Naive thymus-derived CD4-positive, alpha-beta T cell (primary cell): ENCODE measurements around the gene NRBP1. TPM values are rescaled to one million over a fixed set of nuclear protein-coding genes. Genes with fewer than 3 reads are reported as not detected.
A peak's percentile ranks its signal among the peaks of the same experiment; 100 is the strongest.

Source experiments
- ATAC-seq: fragments of 150-1000 bp; cut with Tn5 transposase; 2 replicates; pipeline ENCODE4 v1.10.0; 2021; ENCODE audit warnings: mild to moderate bottlenecking, moderate library complexity
- CTCF ChIA-PET: fragments of 350-600 bp; sonication (Branson Sonifier 250); formaldehyde crosslinking; loops from one replicate; lab custom pipeline; 2021; ENCODE audit warnings: antibody characterized with exemption; lab: Charles Lee
- POLR2A ChIA-PET: fragments of 350-600 bp; sonication (Branson Sonifier 250); formaldehyde crosslinking; loops from one replicate; lab custom pipeline; 2021; ENCODE audit warnings: antibody characterized with exemption, inconsistent platforms; lab: Charles Lee
- DNase-seq, 9 donors: peaks; one replicate each; pipeline versions ENCODE4 v3.0.0 to v3.0.0-alpha.2; 2020 to 2022; ENCODE audit warnings: mixed read lengths in 1 of 9
- H3K27ac ChIP-seq: one replicate; pipeline ENCODE4 v1.7.0; 2013; ENCODE audit warnings: mild to moderate bottlenecking, low read depth, low read length, moderate library complexity
- H3K27me3 ChIP-seq, 2 donors: one replicate each; pipeline ENCODE4 v1.7.0; 2013; ENCODE audit warnings: low read length in 2 of 2, mild to moderate bottlenecking in 2 of 2, moderate library complexity in 2 of 2; ENCODE audit not compliant: control insufficient read depth in 2 of 2, insufficient read depth in 2 of 2
- H3K36me3 ChIP-seq, 3 experiments: 1 replicate in 2 of 3; 2 replicates in 1 of 3; pipeline ENCODE4 v1.7.0; 2013; ENCODE audit warnings: low read length in 3 of 3, mild to moderate bottlenecking in 3 of 3, moderate library complexity in 1 of 3; ENCODE audit not compliant: insufficient read depth in 3 of 3, control insufficient read depth in 2 of 3
- H3K4me1 ChIP-seq, 2 donors: one replicate each; pipeline ENCODE4 v1.7.0; 2013; ENCODE audit warnings: low read length in 2 of 2, mild to moderate bottlenecking in 2 of 2, moderate library complexity in 1 of 2; ENCODE audit not compliant: control insufficient read depth in 2 of 2, insufficient read depth in 2 of 2
- H3K4me3 ChIP-seq: 2 replicates; pipeline ENCODE4 v1.7.0; 2013; ENCODE audit warnings: mild to moderate bottlenecking, low read length
- H3K9me3 ChIP-seq, 3 experiments: 1 replicate in 2 of 3; 2 replicates in 1 of 3; pipeline ENCODE4 v1.7.0; 2013; ENCODE audit warnings: low read length in 3 of 3; ENCODE audit not compliant: control insufficient read depth in 2 of 3
- H3K27ac Mint-ChIP-seq, 9 donors: one replicate each; pipeline ENCODE4 v1.8.0; 2020 to 2022; ENCODE audit warnings: mixed read lengths in 9 of 9, mild to moderate bottlenecking in 8 of 9, moderate library complexity in 5 of 9, inconsistent platforms in 2 of 9
- H3K27me3 Mint-ChIP-seq, 5 donors: one replicate each; pipeline ENCODE4 v1.8.0; 2021 to 2022; ENCODE audit warnings: mixed read lengths in 5 of 5, mild to moderate bottlenecking in 1 of 5
- H3K36me3 Mint-ChIP-seq, 5 donors: one replicate each; pipeline ENCODE4 v1.8.0; 2020 to 2022; ENCODE audit warnings: mixed read lengths in 5 of 5, mild to moderate bottlenecking in 3 of 5, inconsistent platforms in 1 of 5
- H3K4me1 Mint-ChIP-seq, 7 donors: one replicate each; pipeline ENCODE4 v1.8.0; 2020 to 2022; ENCODE audit warnings: mixed read lengths in 7 of 7, mild to moderate bottlenecking in 3 of 7, inconsistent platforms in 1 of 7
- H3K4me3 Mint-ChIP-seq, 10 donors: one replicate each; pipeline ENCODE4 v1.8.0; 2020 to 2022; ENCODE audit warnings: mild to moderate bottlenecking in 10 of 10, mixed read lengths in 10 of 10, moderate library complexity in 6 of 10, inconsistent platforms in 2 of 10
- H3K9me3 Mint-ChIP-seq, 11 donors: one replicate each; pipeline ENCODE4 v1.8.0; 2020 to 2022; ENCODE audit warnings: mixed read lengths in 11 of 11, mild to moderate bottlenecking in 4 of 11, inconsistent platforms in 1 of 11, moderate library complexity in 1 of 11
- intact Hi-C, 2 donors: fragments of 100-400 bp; cut with micrococcal nuclease; formaldehyde crosslinking; loops; one replicate each; pipeline ENCODE4 v1.15.1; 2023
- polyA plus RNA-seq, 2 donors: library from polyadenylated mRNA; unstranded; fragments of 300-500 nt; fragmentation: Illumina TruSeq; gene quantifications; one replicate each; pipeline ENCODE4 v1.2.3, GENCODE V29; 2021
- total RNA-seq, 6 experiments: library from RNA in 5 of 6; stranded (reverse) in 5 of 6; gene quantifications; 1 replicate in 5 of 6; 2 replicates in 1 of 6; pipeline ENCODE4 v1.2.3 and lab custom pipeline; 2021 to 2026

Gene NRBP1
- total and polyA plus RNA-seq, 7 experiments from 2014 or later: 70.0 to 181 (median 121) TPM

DNA sequence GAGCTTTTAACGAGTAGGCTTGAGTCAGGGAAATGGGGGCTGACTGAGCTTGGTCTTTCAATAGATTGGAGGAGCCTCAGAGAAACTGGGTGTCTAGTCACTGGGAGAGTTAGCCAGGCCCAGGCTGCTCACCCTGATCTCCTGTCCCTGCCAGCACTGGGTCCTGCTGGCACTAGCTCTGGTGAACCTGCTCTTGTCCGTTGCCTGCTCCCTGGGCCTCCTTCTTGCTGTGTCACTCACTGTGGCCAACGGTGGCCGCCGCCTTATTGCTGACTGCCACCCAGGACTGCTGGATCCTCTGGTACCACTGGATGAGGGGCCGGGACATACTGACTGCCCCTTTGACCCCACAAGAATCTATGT is 14.5 kb downstream of the NRBP1 start:
- DNase-seq (no peak), ATAC-seq (peak; percentile 22)
- peaks cover 0 to 16% (median 7%) of the 10 kb centered on the region in 7 donors for H3K4me1 Mint-ChIP-seq
- ChIA-PET POLR2A (interaction anchor here (0.8 to 1.2 kb wide), 2 partner anchors 10 to 13 kb away, joined by 4 read pairs; no protein-coding TSS in a partner anchor), CTCF (no interaction called here)
- peaks cover 17 to 49% (median 35%) of the 10 kb centered on the region in 5 donors for H3K36me3 Mint-ChIP-seq
- no peaks in the 10 kb centered on the region for H3K27me3 Mint-ChIP-seq
- peak overlapping the region; percentile 55 for H3K27ac ChIP-seq
- H3K4me3 Mint-ChIP-seq: peak overlapping the region in 6 of 10 donors; percentile 7 to 51 (median 28)
- H3K27me3 ChIP-seq: no peaks in the 10 kb centered on the region
- intact Hi-C loops: no loop called here
- no peaks in the 10 kb centered on the region for H3K9me3 Mint-ChIP-seq
- no peak overlapping the region for H3K4me3 ChIP-seq
- no peaks in the 10 kb centered on the region for H3K4me1 ChIP-seq
- no peaks in the 10 kb centered on the region for H3K9me3 ChIP-seq
- H3K36me3 ChIP-seq: peaks cover 23 to 62% (median 24%) of the 10 kb centered on the region in 3 experiments
- H3K27ac Mint-ChIP-seq: peak overlapping the region in 7 of 9 donors; percentile 40 to 86 (median 70)

DNA sequence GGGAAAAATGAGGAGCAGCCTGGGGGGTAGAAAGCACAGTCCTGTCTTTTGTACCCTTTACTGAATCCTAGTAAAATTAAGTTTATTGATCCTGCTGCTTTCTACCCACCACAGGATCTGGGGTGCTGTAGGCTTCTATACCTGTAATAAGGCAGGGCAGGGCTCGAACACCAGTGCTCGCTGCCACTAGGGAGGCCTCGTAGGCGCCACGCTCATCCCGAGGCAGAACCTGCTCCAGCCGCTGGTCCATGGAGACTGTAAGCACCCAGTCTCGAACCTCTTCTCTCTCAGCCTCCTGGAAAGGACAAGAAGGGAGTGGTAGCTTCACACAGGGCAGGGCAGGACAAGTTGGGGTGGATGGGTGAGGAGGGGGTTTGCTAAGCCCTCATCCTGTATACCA is 16.7 kb downstream of the NRBP1 start:
- H3K4me1 Mint-ChIP-seq: peaks cover 0 to 15% (median 7%) of the 10 kb centered on the region in 7 donors
- H3K36me3 Mint-ChIP-seq: peaks cover 12 to 49% (median 23%) of the 10 kb centered on the region in 5 donors
- no peak overlapping the region for H3K27ac ChIP-seq
- CTCF ChIA-PET: no interaction called here
- H3K27me3 Mint-ChIP-seq: no peaks in the 10 kb centered on the region
- H3K36me3 ChIP-seq: peaks cover 12 to 56% (median 14%) of the 10 kb centered on the region in 3 experiments
- no peak overlapping the region for H3K4me3 Mint-ChIP-seq
- no peaks in the 10 kb centered on the region for H3K27me3 ChIP-seq
- POLR2A ChIA-PET: interaction anchor here (1.2 kb wide), 1 partner anchor 17 kb away, joined by 4 read pairs; the partner anchor contains the start of gene NRBP1
- H3K27ac Mint-ChIP-seq: peak overlapping the region in 6 of 9 donors; percentile 8 to 86 (median 53)
- intact Hi-C loops: no loop called here
- no peak overlapping the region for H3K4me3 ChIP-seq
- H3K9me3 ChIP-seq: no peaks in the 10 kb centered on the region
- H3K9me3 Mint-ChIP-seq: no peaks in the 10 kb centered on the region
- ATAC-seq: no peak
- no peak for DNase-seq
- no peaks in the 10 kb centered on the region for H3K4me1 ChIP-seq

DNA sequence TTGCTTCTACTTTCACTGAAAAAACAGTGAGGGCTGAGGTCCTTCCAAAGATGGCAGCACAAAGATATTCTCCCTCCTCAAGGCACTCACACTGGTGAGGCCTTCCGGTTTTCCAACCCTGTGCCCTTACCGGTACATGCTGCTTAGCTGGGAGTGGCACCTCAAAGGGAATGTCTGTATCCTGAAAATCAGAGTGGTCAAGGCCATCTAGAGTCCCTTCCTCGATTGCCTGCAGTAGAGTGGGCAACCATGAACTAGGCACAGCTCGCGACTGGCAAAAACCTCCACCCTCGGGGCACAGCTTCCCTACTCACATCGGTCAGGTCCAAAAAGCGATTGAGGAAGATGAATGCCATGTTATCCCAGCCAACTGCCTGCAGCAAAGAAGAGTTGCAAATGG is 17.2 kb downstream of the NRBP1 start:
- Histone ChIP-seq H3K27ac (no peak overlapping the region), H3K4me1 (no peaks in the 10 kb centered on the region), H3K27me3 (no peaks in the 10 kb centered on the region), H3K4me3 (no peak overlapping the region), H3K9me3 (no peaks in the 10 kb centered on the region), H3K36me3 (peaks cover 8 to 52% (median 12%) of the 10 kb centered on the region in 3 experiments)
- H3K4me1 Mint-ChIP-seq: peaks cover 0 to 13% (median 7%) of the 10 kb centered on the region in 7 donors
- no peak for ATAC-seq
- ChIA-PET CTCF (interaction anchor here (0.6 kb wide), 1 partner anchor 1551 kb away, joined by 4 read pairs; no protein-coding TSS in a partner anchor), POLR2A (interaction anchor here (0.6 to 1.2 kb wide), 2 partner anchors 17 to 25 kb away, joined by 3 to 4 read pairs; partner anchors contain the start of gene NRBP1)
- no peaks in the 10 kb centered on the region for H3K27me3 Mint-ChIP-seq
- no peak overlapping the region for H3K4me3 Mint-ChIP-seq
- H3K36me3 Mint-ChIP-seq: peaks cover 7 to 46% (median 18%) of the 10 kb centered on the region in 5 donors
- peak overlapping the region in 8 of 9 donors; percentile 0 to 86 (median 36) for H3K27ac Mint-ChIP-seq
- DNase-seq: no peak
- intact Hi-C loops: no loop called here
- H3K9me3 Mint-ChIP-seq: no peaks in the 10 kb centered on the region

DNA sequence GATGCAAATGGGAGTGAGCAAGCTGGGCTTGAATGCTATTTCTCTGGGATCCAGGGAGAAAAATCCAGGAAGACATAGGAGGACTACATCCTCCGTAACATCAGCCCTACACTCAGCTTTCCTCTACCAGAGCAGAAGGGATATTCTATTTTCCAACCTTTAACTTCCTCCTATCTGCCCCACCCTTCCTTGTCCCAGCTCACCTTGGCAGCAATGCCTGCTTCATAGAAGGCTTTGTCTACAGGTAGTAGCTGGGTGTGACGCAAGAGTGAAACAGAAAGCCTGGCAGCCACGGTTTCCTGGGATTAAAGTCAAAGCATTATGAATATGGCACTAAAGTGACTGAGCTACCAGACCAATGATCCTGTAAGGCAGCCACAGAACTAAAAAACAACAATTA is 17.6 kb downstream of the NRBP1 start:
- Mint-ChIP-seq H3K9me3 (no peaks in the 10 kb centered on the region), H3K36me3 (peaks cover 5 to 43% (median 14%) of the 10 kb centered on the region in 5 donors), H3K27ac (peak overlapping the region in 8 of 9 donors; percentile 2 to 86 (median 49)), H3K4me1 (peaks cover 0 to 13% (median 8%) of the 10 kb centered on the region in 7 donors), H3K4me3 (no peak overlapping the region), H3K27me3 (no peaks in the 10 kb centered on the region)
- Histone ChIP-seq H3K27me3 (no peaks in the 10 kb centered on the region), H3K4me3 (no peak overlapping the region), H3K9me3 (no peaks in the 10 kb centered on the region), H3K36me3 (peaks cover 4 to 48% (median 7%) of the 10 kb centered on the region in 3 experiments), H3K4me1 (no peaks in the 10 kb centered on the region), H3K27ac (no peak overlapping the region)
- ChIA-PET CTCF (interaction anchor here (0.6 kb wide), 1 partner anchor 1552 kb away, joined by 4 read pairs; no protein-coding TSS in a partner anchor), POLR2A (interaction anchor here (0.6 to 1.2 kb wide), 2 partner anchors 18 to 25 kb away, joined by 3 to 4 read pairs; partner anchors contain the start of gene NRBP1)
- no peak for DNase-seq
- ATAC-seq: no peak
- intact Hi-C loops: no loop called here

DNA sequence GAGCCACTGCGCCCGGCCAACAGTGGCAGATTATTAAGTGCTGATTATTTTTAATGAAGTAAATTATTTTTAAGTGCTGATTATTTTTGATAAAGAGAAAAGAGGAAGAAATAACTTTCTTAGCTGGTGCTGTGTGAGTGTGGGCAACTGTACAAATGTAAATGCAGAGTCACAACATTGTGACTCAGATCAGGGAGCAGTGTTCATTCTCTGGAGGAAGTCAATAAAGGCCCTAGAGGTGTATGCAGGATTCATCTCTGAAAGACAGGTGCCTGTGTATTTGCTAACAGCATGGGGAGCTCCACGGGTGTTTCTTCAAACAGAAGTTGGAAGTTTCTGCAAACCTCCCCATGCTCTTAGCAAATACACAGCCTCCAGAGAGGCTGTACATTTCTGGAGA is 19.9 kb downstream of the NRBP1 start:
- no peaks in the 10 kb centered on the region for H3K4me1 ChIP-seq
- no peak overlapping the region for H3K4me3 ChIP-seq
- no peaks in the 10 kb centered on the region for H3K27me3 ChIP-seq
- H3K36me3 ChIP-seq: peaks cover 0 to 41% (median 0%) of the 10 kb centered on the region in 3 experiments
- no peaks in the 10 kb centered on the region for H3K9me3 ChIP-seq
- DNase-seq (no peak), ATAC-seq (no peak)
- H3K27ac ChIP-seq: no peak overlapping the region
- H3K4me1 Mint-ChIP-seq: peaks cover 0 to 9% (median 7%) of the 10 kb centered on the region in 7 donors
- H3K4me3 Mint-ChIP-seq: no peak overlapping the region
- intact Hi-C loops: no loop called here
- peak overlapping the region in 1 of 9 donors; percentile 8 for H3K27ac Mint-ChIP-seq
- CTCF ChIA-PET: interaction anchor here (1.0 kb wide), 1 partner anchor 234 kb away, joined by 8 read pairs; no protein-coding TSS in a partner anchor
- H3K27me3 Mint-ChIP-seq: no peaks in the 10 kb centered on the region
- POLR2A ChIA-PET: no interaction called here
- H3K9me3 Mint-ChIP-seq: no peaks in the 10 kb centered on the region
- peaks cover under 1 to 38% (median 6%) of the 10 kb centered on the region in 5 donors for H3K36me3 Mint-ChIP-seq

DNA sequence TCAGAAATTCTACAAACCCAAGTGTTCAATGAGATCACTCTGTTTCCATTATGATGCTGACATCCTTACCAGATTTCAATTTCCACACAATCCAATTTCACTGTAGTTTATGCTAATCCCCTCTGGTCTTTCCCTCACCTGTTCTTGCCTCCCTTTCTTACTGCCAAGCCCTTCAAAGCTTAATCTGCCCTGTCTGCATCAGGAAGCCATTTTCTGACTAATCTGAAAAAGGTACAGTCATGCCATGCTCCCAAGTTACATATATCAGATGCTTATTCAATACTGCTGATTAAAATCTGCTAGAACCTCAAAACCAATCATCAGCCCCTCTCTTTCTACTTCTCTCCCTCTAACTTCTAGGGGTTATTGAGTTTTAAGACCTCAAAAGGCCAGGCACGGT is 22.7 kb downstream of the NRBP1 start:
- Mint-ChIP-seq H3K27me3 (no peaks in the 10 kb centered on the region), H3K9me3 (no peaks in the 10 kb centered on the region), H3K4me1 (peaks cover 0 to 4% (median 3%) of the 10 kb centered on the region in 7 donors), H3K27ac (peak overlapping the region in 2 of 9 donors; percentile 6 to 33), H3K36me3 (peaks cover 0 to 50% (median 11%) of the 10 kb centered on the region in 5 donors), H3K4me3 (no peak overlapping the region)
- DNase-seq (no peak), ATAC-seq (no peak)
- POLR2A ChIA-PET: no interaction called here
- Histone ChIP-seq H3K27ac (no peak overlapping the region), H3K4me1 (no peaks in the 10 kb centered on the region), H3K4me3 (no peak overlapping the region), H3K27me3 (no peaks in the 10 kb centered on the region), H3K36me3 (peaks cover 0 to 41% (median 0%) of the 10 kb centered on the region in 3 experiments), H3K9me3 (no peaks in the 10 kb centered on the region)
- intact Hi-C loops: no loop called here
- CTCF ChIA-PET: no interaction called here
